Upper lobe of left lung (tissue), 6 donors: Measurements from ENCODE around the gene RPL27A. TPM values are rescaled to one million over a fixed set of nuclear protein-coding genes. Genes with fewer than 3 reads are reported as not detected.
A peak's percentile ranks its signal among the peaks of the same experiment; 100 is the strongest.

Experiments
- ATAC-seq, 2 donors: fragments of 200-7000 bp; cut with Tn5 transposase; one replicate each; pipeline ENCODE4 v1.9.1; 2022; ENCODE audit warnings: mild to moderate bottlenecking in 2 of 2, moderate library complexity in 2 of 2; ENCODE audit not compliant: low FRiP score in 2 of 2
- DNase-seq, 2 donors: peaks; one replicate each; pipeline ENCODE4 v3.0.0-alpha.2; 2019 to 2020
- H3K27ac ChIP-seq, 4 donors: fragments of 200-600 bp; sonication (generic); one replicate each; pipeline ENCODE4 v1.5.1; 2016 to 2019
- H3K27me3 ChIP-seq, 4 donors: fragments of 200-600 bp; sonication (generic); one replicate each; pipeline ENCODE4 v1.5.1; 2017 to 2019
- H3K36me3 ChIP-seq, 4 donors: fragments of 200-600 bp; sonication (generic); one replicate each; pipeline ENCODE4 v1.5.1; 2016 to 2019
- H3K4me1 ChIP-seq, 4 donors: fragments of 200-600 bp; sonication (generic); one replicate each; pipeline ENCODE4 v1.5.1; 2018 to 2019
- H3K4me3 ChIP-seq, 4 donors: fragments of 200-600 bp; sonication (generic); one replicate each; pipeline ENCODE4 v1.5.1; 2017 to 2019; ENCODE audit warnings: mild to moderate bottlenecking in 2 of 4, moderate library complexity in 1 of 4
- H3K9me3 ChIP-seq, 4 donors: fragments of 200-600 bp; sonication (generic); one replicate each; pipeline ENCODE4 v1.5.1; 2018 to 2019
- EP300 ChIP-seq, 4 donors: sonication (generic); formaldehyde crosslinking; IDR thresholded peaks; one replicate each; pipeline ENCODE4 v1.5.1; 2017; ENCODE audit warnings: antibody characterized with exemption in 4 of 4, control low read depth in 2 of 4
- POLR2A ChIP-seq, 4 donors: fragments of 450-650 bp; IDR thresholded peaks; one replicate each; pipeline ENCODE4 v1.5.1; 2016 to 2017; ENCODE audit warnings: antibody characterized with exemption in 4 of 4, mild to moderate bottlenecking in 2 of 4
- POLR2AphosphoS5 ChIP-seq, 2 donors: sonication (generic); formaldehyde crosslinking; IDR thresholded peaks; one replicate each; pipeline ENCODE4 v1.5.1; 2017; ENCODE audit warnings: antibody characterized with exemption in 2 of 2
- WGBS, 2 donors: methylation state at CpG; one replicate each; pipeline ENCODE4 v1.1.5; 2017 to 2018; 5-methylcytosine and 5-hydroxymethylcytosine counted together
- total RNA-seq, 6 donors: library from RNA; depleted of rRNA in 4 of 6; stranded (reverse); fragments of >200 nt in 4 of 6; gene quantifications; one replicate each; pipeline versions ENCODE4 v1.1.0 to v1.2.1, GENCODE V29; 2016 to 2021
- TF ChIP-seq, protein P1 (sequence below), 6 experiments: fragments of 450-650 bp in 4 of 6; fragments of 200-600 bp in 2 of 6; sonication (generic) in 2 of 6; IDR thresholded peaks; one replicate each; pipeline ENCODE4 v1.5.1; 2016 to 2019; ENCODE audit warnings: antibody characterized with exemption in 6 of 6
- donor health status: DM: no; HTN: no; CAD: no; lungs with moderate emphysema.
- donor health status: DM: no; HTN: yes; CAD: no; lungs with severe emphysema.

The RPL27A gene
- total RNA-seq, 6 donors from 2014 or later, result 652 to 1,317 (median 861) TPM

DNA sequence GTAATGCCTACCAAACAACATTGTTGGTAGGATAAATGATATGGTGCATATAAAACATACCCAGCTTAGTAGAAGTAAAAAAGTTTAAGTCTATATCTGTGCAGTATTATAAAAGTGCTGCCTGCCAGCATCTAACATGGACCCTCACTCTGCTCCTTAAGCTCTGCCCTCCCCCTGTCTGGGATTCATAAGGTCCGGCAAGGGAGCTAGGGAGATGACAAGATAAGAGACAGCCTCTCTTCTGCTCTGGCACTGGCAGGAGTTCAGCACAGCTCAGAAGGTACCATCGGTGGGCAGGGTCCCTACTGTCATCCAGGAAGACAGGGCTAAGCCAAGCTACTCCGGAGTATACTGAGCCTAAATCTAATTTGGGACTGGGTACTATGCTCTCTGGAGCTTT, 42.9 kb upstream of the RPL27A start:
- no peaks in the 10 kb centered on the region for H3K4me1 ChIP-seq
- TF ChIP-seq POLR2AphosphoS5 (IDR thresholded peaks at IDR 0.05), result no peak
- TF ChIP-seq, protein P1, sequence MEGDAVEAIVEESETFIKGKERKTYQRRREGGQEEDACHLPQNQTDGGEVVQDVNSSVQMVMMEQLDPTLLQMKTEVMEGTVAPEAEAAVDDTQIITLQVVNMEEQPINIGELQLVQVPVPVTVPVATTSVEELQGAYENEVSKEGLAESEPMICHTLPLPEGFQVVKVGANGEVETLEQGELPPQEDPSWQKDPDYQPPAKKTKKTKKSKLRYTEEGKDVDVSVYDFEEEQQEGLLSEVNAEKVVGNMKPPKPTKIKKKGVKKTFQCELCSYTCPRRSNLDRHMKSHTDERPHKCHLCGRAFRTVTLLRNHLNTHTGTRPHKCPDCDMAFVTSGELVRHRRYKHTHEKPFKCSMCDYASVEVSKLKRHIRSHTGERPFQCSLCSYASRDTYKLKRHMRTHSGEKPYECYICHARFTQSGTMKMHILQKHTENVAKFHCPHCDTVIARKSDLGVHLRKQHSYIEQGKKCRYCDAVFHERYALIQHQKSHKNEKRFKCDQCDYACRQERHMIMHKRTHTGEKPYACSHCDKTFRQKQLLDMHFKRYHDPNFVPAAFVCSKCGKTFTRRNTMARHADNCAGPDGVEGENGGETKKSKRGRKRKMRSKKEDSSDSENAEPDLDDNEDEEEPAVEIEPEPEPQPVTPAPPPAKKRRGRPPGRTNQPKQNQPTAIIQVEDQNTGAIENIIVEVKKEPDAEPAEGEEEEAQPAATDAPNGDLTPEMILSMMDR (IDR thresholded peaks at IDR 0.05), result no peak
- no peak for TF ChIP-seq EP300 (IDR thresholded peaks at IDR 0.05)
- TF ChIP-seq POLR2A (IDR thresholded peaks at IDR 0.05), result no peak

DNA sequence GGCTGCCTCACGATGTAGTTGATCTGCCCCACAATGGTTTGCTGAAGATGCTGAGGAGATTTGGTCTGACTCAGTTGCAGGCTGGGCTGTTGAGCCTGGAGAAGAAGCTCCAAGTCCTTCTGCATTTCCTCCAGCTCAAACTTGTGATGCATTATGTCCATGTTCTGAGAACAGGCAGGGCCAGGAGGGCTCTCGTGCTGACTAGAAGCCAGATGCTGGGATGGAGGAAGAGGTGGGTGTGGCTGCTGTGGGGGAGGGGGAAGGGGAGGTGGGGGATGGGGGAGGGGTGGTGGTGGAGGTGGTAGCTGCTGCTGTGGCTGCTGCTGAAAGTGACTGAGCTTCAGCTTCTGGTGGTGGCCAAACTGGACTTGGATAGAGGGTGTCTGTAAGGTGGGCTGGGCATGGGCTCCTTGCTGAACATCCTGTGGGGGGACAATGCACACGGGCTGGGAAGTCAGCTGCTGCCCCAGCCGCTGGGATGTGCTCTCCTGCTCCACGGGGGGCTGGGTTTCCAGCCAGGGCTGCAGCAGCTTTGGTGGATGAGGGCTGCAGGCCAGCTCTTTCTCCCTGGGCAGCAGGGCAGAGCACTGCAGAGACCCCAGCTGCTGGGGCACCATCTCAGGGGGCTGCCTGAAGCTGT, 42.2 kb upstream of the RPL27A start:
- no peaks in the 10 kb centered on the region for H3K9me3 ChIP-seq
- ATAC-seq (no peak), DNase-seq (peak in 1 of 2 donors; percentile 47)
- peaks cover 3 to 70% (median 31%) of the 10 kb centered on the region in 4 donors for H3K36me3 ChIP-seq
- no peak overlapping the region for H3K4me3 ChIP-seq
- TF ChIP-seq, protein P1 (IDR thresholded peaks at IDR 0.05), result no peak
- TF ChIP-seq EP300 (IDR thresholded peaks at IDR 0.05), result no peak
- TF ChIP-seq POLR2A (IDR thresholded peaks at IDR 0.05), result no peak
- no peak for TF ChIP-seq POLR2AphosphoS5 (IDR thresholded peaks at IDR 0.05)
- H3K4me1 ChIP-seq, result no peaks in the 10 kb centered on the region
- WGBS, 2 donors, result 52 to 53% methylated on average over 3 to 5 of the region's 5 CpGs
- no peaks in the 10 kb centered on the region for H3K27me3 ChIP-seq
- no peak overlapping the region for H3K27ac ChIP-seq

More for the DNA sequence above, 42.9 kb upstream of the RPL27A start:
- ATAC-seq, result no peak
- Histone ChIP-seq H3K4me3 (no peak overlapping the region), H3K9me3 (no peaks in the 10 kb centered on the region), H3K27me3 (no peaks in the 10 kb centered on the region), H3K27ac (no peak overlapping the region), H3K36me3 (peaks cover 3 to 69% (median 31%) of the 10 kb centered on the region in 4 donors)
- WGBS, 2 donors, result 60 to 88% methylated on average over 1 to 3 of the region's 3 CpGs
- no peak for DNase-seq

DNA sequence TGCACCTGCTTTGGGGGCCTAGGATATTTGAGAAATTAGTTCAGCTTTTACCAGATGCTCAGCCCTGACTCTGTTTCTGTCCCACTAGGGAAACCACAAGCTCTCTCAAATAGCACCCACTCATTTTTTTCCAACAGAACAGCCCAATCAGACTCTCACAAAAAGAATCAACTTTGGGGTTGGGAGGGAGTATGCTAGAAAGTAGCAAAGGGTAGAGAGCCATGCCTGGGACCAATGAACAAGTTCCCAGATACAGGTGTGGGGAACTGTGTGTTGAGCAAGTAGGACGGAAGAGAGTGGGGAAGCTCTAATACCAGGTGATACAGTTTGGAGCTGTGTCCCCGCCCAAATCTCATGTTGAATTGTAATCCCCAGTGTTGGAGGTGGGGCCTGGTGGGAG, 41.3 kb upstream of the RPL27A start:
- H3K9me3 ChIP-seq, result no peaks in the 10 kb centered on the region
- H3K4me3 ChIP-seq, result no peak overlapping the region
- DNase-seq (no peak), ATAC-seq (no peak)
- 89 to 97% methylated on average over 2 of the region's 2 CpGs for WGBS, 2 donors
- H3K36me3 ChIP-seq, result peaks cover 3 to 76% (median 38%) of the 10 kb centered on the region in 4 donors
- TF ChIP-seq, protein P1 (IDR thresholded peaks at IDR 0.05), result no peak
- TF ChIP-seq POLR2A (IDR thresholded peaks at IDR 0.05) (no peak), POLR2AphosphoS5 (IDR thresholded peaks at IDR 0.05) (no peak), EP300 (IDR thresholded peaks at IDR 0.05) (no peak)
- H3K27ac ChIP-seq, result no peak overlapping the region
- no peaks in the 10 kb centered on the region for H3K27me3 ChIP-seq
- no peaks in the 10 kb centered on the region for H3K4me1 ChIP-seq

DNA sequence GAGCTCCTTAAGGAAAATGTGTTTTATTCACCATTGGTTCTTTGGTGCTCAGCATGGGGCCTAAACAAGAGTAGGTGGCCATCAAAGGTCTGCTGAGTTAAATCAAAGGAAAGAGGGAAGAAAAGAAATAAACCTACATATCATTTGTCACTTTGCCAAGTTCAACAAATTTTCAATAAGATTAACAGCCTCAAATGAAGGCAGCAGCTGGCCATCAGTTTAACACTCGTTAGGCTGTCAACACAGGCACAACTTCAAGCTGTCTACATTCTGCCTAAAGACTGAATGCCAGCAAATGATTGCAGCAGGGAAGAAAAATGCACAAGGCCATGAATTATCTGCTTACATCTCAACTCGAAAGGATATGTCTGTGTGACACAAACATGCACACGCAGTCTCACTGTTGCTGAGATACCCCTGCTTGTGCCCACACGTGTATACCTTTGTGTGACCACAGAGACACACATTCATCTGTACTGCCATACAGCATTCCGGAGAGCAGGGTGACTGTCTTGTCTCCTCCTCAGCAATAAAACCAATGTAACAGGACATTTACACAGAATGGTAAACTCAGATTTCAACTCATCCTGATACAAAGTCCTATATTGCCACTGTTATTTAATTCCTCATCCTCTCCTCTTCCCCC, 40.3 kb upstream of the RPL27A start:
- Histone ChIP-seq H3K27me3 (no peaks in the 10 kb centered on the region), H3K4me3 (no peak overlapping the region), H3K36me3 (peaks cover 3 to 73% (median 40%) of the 10 kb centered on the region in 4 donors), H3K4me1 (no peaks in the 10 kb centered on the region), H3K27ac (no peak overlapping the region), H3K9me3 (no peaks in the 10 kb centered on the region)
- TF ChIP-seq EP300 (IDR thresholded peaks at IDR 0.05) (no peak), POLR2AphosphoS5 (IDR thresholded peaks at IDR 0.05) (no peak), POLR2A (IDR thresholded peaks at IDR 0.05) (no peak)
- TF ChIP-seq, protein P1 (IDR thresholded peaks at IDR 0.05), result no peak
- no peak for DNase-seq
- ATAC-seq, result no peak
- WGBS, 2 donors, result 75 to 85% methylated on average over 5 of the region's 5 CpGs
